ENCODE data around the gene FOXD1. TPM values are rescaled to one million over a fixed set of nuclear protein-coding genes. Genes with fewer than 3 reads are reported as not detected.
"Not testable (repeated sequence)": the region's sequence is repeated elsewhere in the genome, so short reads cannot be mapped to it uniquely, and the experiment has no call there.

Gene FOXD1
- total and polyA plus RNA-seq, 7 donors, result 0.15 to 0.94 (median 0.32) TPM; not detected in 1

DNA sequence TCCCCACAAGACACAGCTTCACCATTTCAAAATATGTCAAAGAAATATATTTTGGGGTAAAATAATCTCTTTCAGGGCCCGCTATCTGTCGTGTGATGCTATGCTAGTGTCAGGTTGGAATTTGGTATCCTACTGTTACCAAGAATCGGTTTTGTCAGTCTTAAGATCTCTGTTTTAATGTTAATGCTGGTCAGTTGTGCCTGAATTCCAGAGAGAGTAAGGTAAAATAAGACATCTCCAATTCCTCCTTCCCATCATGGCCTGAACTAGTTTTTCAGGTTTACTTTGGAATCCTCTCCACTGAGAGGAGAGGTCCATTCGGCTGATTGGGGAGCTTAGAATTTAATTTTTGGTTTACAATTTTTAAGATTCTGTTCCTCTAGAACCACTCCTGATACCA, 39.2 kb upstream of the FOXD1 start:
- H3K27me3 ChIP-seq (ENCODE audit: insufficient read depth in 3 of 3, low read length in 2 of 3), result peaks cover 0 to 9% (median 0%) of the 10 kb centered on the region in 3 donors
- no peaks in the 10 kb centered on the region for H3K4me1 ChIP-seq
- H3K36me3 ChIP-seq (ENCODE audit: insufficient read depth in 1 of 2, low read depth in 1 of 2), result no peaks in the 10 kb centered on the region
- TF ChIP-seq, protein P1, sequence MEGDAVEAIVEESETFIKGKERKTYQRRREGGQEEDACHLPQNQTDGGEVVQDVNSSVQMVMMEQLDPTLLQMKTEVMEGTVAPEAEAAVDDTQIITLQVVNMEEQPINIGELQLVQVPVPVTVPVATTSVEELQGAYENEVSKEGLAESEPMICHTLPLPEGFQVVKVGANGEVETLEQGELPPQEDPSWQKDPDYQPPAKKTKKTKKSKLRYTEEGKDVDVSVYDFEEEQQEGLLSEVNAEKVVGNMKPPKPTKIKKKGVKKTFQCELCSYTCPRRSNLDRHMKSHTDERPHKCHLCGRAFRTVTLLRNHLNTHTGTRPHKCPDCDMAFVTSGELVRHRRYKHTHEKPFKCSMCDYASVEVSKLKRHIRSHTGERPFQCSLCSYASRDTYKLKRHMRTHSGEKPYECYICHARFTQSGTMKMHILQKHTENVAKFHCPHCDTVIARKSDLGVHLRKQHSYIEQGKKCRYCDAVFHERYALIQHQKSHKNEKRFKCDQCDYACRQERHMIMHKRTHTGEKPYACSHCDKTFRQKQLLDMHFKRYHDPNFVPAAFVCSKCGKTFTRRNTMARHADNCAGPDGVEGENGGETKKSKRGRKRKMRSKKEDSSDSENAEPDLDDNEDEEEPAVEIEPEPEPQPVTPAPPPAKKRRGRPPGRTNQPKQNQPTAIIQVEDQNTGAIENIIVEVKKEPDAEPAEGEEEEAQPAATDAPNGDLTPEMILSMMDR (IDR thresholded peaks at IDR 0.05), result no peak
- ATAC-seq (no peak), DNase-seq (no peak)
- 70 to 73% (median 73%) methylated on average over 4 of the region's 4 CpGs for WGBS, 3 donors
- H3K4me3 ChIP-seq, result no peak overlapping the region
- H3K9me3 ChIP-seq, result no peaks in the 10 kb centered on the region
- no peak overlapping the region for H3K27ac ChIP-seq
- intact Hi-C loops (cut with DNase I), result no loop called here

DNA sequence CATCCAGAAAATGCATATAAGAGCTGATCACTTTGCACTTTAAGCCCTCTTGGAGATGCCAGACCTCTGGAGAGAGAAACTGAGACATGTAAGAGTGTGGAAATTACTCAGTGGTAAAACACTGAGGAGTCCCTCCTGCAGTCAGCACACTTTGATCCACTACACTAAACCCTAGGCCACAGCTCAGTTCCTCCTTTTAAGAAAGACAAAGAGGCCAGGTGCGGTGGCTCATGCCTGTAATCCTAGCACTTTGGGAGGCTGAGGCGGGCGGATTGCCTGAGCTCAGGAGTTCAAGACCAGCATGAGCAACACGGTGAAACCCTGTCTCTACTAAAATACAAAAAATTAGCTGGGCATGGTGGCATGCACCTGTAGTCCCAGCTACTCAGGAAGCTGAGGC, 38.7 kb upstream of the FOXD1 start:
- WGBS, 3 donors, result 56 to 68% (median 61%) methylated on average over 4 of the region's 4 CpGs
- H3K27me3 ChIP-seq (ENCODE audit: insufficient read depth in 3 of 3, low read length in 2 of 3); H3K36me3 ChIP-seq (ENCODE audit: insufficient read depth in 1 of 2, low read depth in 1 of 2); H3K27ac ChIP-seq; intact Hi-C loops (cut with DNase I); H3K4me1 ChIP-seq; ATAC-seq; H3K9me3 ChIP-seq; H3K4me3 ChIP-seq; DNase-seq: not testable (repeated sequence)

- peaks cover 0 to 4% (median 0%) of the 10 kb centered on the region in 3 donors for H3K27me3 ChIP-seq (ENCODE audit: insufficient read depth in 3 of 3, low read length in 2 of 3)
- no peak for ATAC-seq
- WGBS, 3 donors, result 64 to 80% (median 65%) methylated on average over 3 of the region's 3 CpGs
Observed at GRCh38 chr5:73486119-73486899, 37.7 kb upstream of the FOXD1 start.

DNA sequence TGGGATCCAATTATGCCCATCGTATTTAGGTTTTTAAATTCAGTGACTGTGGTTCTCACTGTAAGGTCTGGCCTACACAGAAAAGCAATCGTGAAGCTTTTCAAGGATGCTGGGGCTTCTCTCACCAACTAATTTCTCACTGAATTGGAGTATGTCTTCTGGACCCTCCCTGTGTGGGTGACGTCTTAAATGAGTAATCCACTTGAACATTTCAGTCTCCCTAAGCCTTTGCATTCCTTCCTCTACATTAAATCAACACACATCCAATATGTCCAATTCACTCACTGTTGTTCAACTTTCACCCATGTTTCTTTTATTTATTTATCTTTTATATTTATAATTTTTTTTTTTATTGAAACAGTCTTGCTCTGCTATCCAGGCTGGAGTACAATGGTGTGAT, 37.1 kb upstream of the FOXD1 start:
- H3K4me3 ChIP-seq, result no peak overlapping the region
- WGBS, 3 donors, result 87 to 97% (median 89%) methylated on average over 3 of the region's 3 CpGs
- intact Hi-C loops (cut with DNase I), result no loop called here
- TF ChIP-seq, protein P1 (IDR thresholded peaks at IDR 0.05), result no peak
- H3K27ac ChIP-seq, result no peak overlapping the region
- H3K4me1 ChIP-seq, result no peaks in the 10 kb centered on the region
- ATAC-seq, result no peak
- peaks cover 0 to 4% (median 0%) of the 10 kb centered on the region in 3 donors for H3K27me3 ChIP-seq (ENCODE audit: insufficient read depth in 3 of 3, low read length in 2 of 3)
- no peaks in the 10 kb centered on the region for H3K9me3 ChIP-seq
- H3K36me3 ChIP-seq (ENCODE audit: insufficient read depth in 1 of 2, low read depth in 1 of 2), result no peaks in the 10 kb centered on the region
- no peak for DNase-seq

More at GRCh38 chr5:73486119-73486899, 37.7 kb upstream of the FOXD1 start:
- Histone ChIP-seq H3K36me3 (ENCODE audit: insufficient read depth in 1 of 2, low read depth in 1 of 2) (no peaks in the 10 kb centered on the region), H3K4me3 (no peak overlapping the region), H3K4me1 (no peaks in the 10 kb centered on the region), H3K27ac (no peak overlapping the region), H3K9me3 (no peaks in the 10 kb centered on the region)
- TF ChIP-seq, protein P1 (IDR thresholded peaks at IDR 0.05), result no peak
- intact Hi-C loops (cut with DNase I), result no loop called here
- no peak for DNase-seq

DNA sequence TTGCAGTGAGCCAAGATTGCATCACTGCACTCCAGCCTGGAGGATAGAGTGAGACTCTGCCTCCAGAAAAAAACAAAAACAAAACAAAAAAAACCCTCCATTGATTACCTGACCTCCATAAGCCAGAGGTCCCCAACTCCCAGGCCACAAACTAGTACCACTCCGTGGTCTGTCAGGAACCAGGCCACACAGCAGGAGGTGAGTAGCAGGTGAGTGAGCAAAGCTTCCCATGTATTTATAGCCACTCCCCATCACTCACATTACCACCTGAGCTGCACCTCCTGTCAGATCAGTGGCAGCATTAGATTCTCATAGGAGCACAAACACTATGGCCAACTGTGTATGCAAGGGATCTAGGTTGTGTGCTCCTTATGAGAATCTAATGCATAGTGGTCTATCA, 35.9 kb upstream of the FOXD1 start:
- peaks cover 0 to 10% (median 0%) of the 10 kb centered on the region in 3 donors for H3K27me3 ChIP-seq (ENCODE audit: insufficient read depth in 3 of 3, low read length in 2 of 3)
- H3K4me1 ChIP-seq, result no peaks in the 10 kb centered on the region
- H3K4me3 ChIP-seq, result no peak overlapping the region
- TF ChIP-seq, protein P1 (IDR thresholded peaks at IDR 0.05), result no peak
- WGBS, 3 donors, result 80 to 86% (median 83%) methylated on average over 1 of the region's 1 CpG
- no peaks in the 10 kb centered on the region for H3K9me3 ChIP-seq
- no peak for ATAC-seq
- no peak overlapping the region for H3K27ac ChIP-seq
- intact Hi-C loops (cut with DNase I), result no loop called here
- no peak for DNase-seq
- H3K36me3 ChIP-seq (ENCODE audit: insufficient read depth in 1 of 2, low read depth in 1 of 2), result no peaks in the 10 kb centered on the region

All from psoas muscle (tissue), 8 donors.